ENCODE results near the gene NPR2.
A peak's percentile ranks its signal among the peaks of the same experiment; 100 is the strongest.

The NPR2 gene

GRCh38 chr9:35791297-35791921, at the start of gene NPR2:
Gene NPR2, plus strand, starts transcription at chr9:35791591. Its CDS starts 818 bp downstream, at chr9:35792409.
- DNase-seq, result no peak

GRCh38 chr9:35741740-35742139, 49.7 kb upstream of the NPR2 start:
- no peak for DNase-seq

GRCh38 chr9:35743452-35743851, 47.9 kb upstream of the NPR2 start:
- no peak for DNase-seq

GRCh38 chr9:35743880-35744518, 47.4 kb upstream of the NPR2 start:
- DNase-seq, result no peak

GRCh38 chr9:35745569-35745968, 45.8 kb upstream of the NPR2 start:
- no peak for DNase-seq

GRCh38 chr9:35746583-35746982, 44.8 kb upstream of the NPR2 start:
- no peak for DNase-seq

- DNase-seq, result no peak
These were observed 43.0 kb upstream of the NPR2 start for GRCh38 chr9:35748242-35748857.

- DNase-seq, result peak; percentile 74
These were observed 42.4 kb upstream of the NPR2 start, which contains the start of the genes GBA2 and RGP1 for GRCh38 chr9:35748858-35749514. Gene GBA2, minus strand, starts transcription at chr9:35749228. Its CDS starts 524 bp downstream, at chr9:35748704. Gene RGP1, plus strand, starts transcription at chr9:35749287. Its CDS starts 469 bp downstream, at chr9:35749756.

- DNase-seq, result peak; percentile 45
These were observed 41.7 kb upstream of the NPR2 start for GRCh38 chr9:35749515-35750255.

GRCh38 chr9:35750256-35750531, 41.2 kb upstream of the NPR2 start:
- no peak for DNase-seq

GRCh38 chr9:35753466-35753865, 37.9 kb upstream of the NPR2 start:
- no peak for DNase-seq

GRCh38 chr9:35754264-35754663, 37.1 kb upstream of the NPR2 start, which contains the start of gene MSMP:
Gene MSMP, minus strand, starts transcription at chr9:35754276. Its CDS starts 147 bp downstream, at chr9:35754129.
- no peak for DNase-seq

GRCh38 chr9:35755071-35755470, 36.3 kb upstream of the NPR2 start:
- DNase-seq, result no peak

- peak; percentile 82 for DNase-seq
These were observed 34.8 kb upstream of the NPR2 start for GRCh38 chr9:35756275-35757225.

GRCh38 chr9:35757226-35757891, 34.0 kb upstream of the NPR2 start:
- peak; percentile 17 for DNase-seq

- no peak for DNase-seq
These were observed 33.5 kb upstream of the NPR2 start for GRCh38 chr9:35757892-35758275.

GRCh38 chr9:35758475-35759050, 32.8 kb upstream of the NPR2 start:
- no peak for DNase-seq

GRCh38 chr9:35759795-35760194, 31.6 kb upstream of the NPR2 start:
- DNase-seq, result no peak

- no peak for DNase-seq
These were observed 30.7 kb upstream of the NPR2 start for GRCh38 chr9:35760651-35761050.

GRCh38 chr9:35763181-35763580, 28.2 kb upstream of the NPR2 start:
- DNase-seq, result no peak

GRCh38 chr9:35763803-35764202, 27.6 kb upstream of the NPR2 start:
- DNase-seq, result no peak
